HepG2 (cell line): Measurements from ENCODE around the gene GOLGA8B. TPM values are rescaled to one million over a fixed set of nuclear protein-coding genes. Genes with fewer than 3 reads are reported as not detected.

Experiments used
- ATF7-NPFF ChIP-seq: sonication (generic); formaldehyde crosslinking; IDR thresholded peaks from 2 replicates; pipeline ENCODE4 v1.8.1; 2023; ENCODE audit warnings: mild to moderate bottlenecking, low read depth, missing genetic modification reagents, moderate library complexity
- CC2D1A ChIP-seq: sonication (generic); formaldehyde crosslinking; IDR thresholded peaks from 2 replicates; pipeline ENCODE4 v1.8.1; 2023; ENCODE audit warnings: mild to moderate bottlenecking, missing genetic modification reagents
- CHD2 ChIP-seq: IDR thresholded peaks from 2 replicates; pipeline ENCODE4 v1.6.1; 2011; ENCODE audit warnings: low read depth, low read length, improper control_type of control experiment
- ELF1 ChIP-seq: sonication (generic); formaldehyde crosslinking; IDR thresholded peaks from 2 replicates; pipeline ENCODE4 v1.4.0; 2020; ENCODE audit warnings: missing genetic modification reagents
- HDAC1 ChIP-seq: sonication (generic); formaldehyde crosslinking; IDR thresholded peaks from 2 replicates; pipeline ENCODE4 v1.5.1; 2020; ENCODE audit warnings: mild to moderate bottlenecking, missing genetic modification reagents
- HES4 ChIP-seq: sonication (generic); formaldehyde crosslinking; IDR thresholded peaks from 2 replicates; pipeline ENCODE4 v1.9.0; 2021; ENCODE audit warnings: mild to moderate bottlenecking, missing genetic modification reagents, borderline replicate concordance
- KDM1A ChIP-seq: IDR thresholded peaks from 2 replicates; pipeline ENCODE4 v1.6.1; 2016; ENCODE audit warnings: missing compliant biosample characterization
- KDM4B ChIP-seq: sonication (generic); formaldehyde crosslinking; IDR thresholded peaks from 2 replicates; pipeline ENCODE4 v1.4.0; 2020; ENCODE audit warnings: missing genetic modification reagents
- KLF6 ChIP-seq: IDR thresholded peaks from 2 replicates; pipeline ENCODE4 v1.8.0; 2016; ENCODE audit warnings: missing biosample characterization, missing genetic modification reagents
- MED13 ChIP-seq: sonication (generic); formaldehyde crosslinking; IDR thresholded peaks from 2 replicates; pipeline ENCODE4 v1.5.0; 2020; ENCODE audit warnings: missing genetic modification reagents
- PHF20 ChIP-seq: sonication (generic); formaldehyde crosslinking; IDR thresholded peaks from 2 replicates; pipeline ENCODE4 v1.5.0; 2020; ENCODE audit warnings: mild to moderate bottlenecking, missing genetic modification reagents
- SRSF4 ChIP-seq: fragments of 200-400 bp; formaldehyde crosslinking; IDR thresholded peaks from one replicate; pipeline ENCODE4 v1.6.1; 2018; ENCODE audit warnings: mild to moderate bottlenecking, low read depth, low read length, moderate library complexity; ENCODE audit not compliant: poor library complexity, severe bottlenecking
- ZBTB14 ChIP-seq: sonication (generic); formaldehyde crosslinking; IDR thresholded peaks from 2 replicates; pipeline ENCODE4 v1.4.0; 2020; ENCODE audit warnings: missing genetic modification reagents
- ZMYM4 ChIP-seq: sonication (generic); formaldehyde crosslinking; IDR thresholded peaks from 2 replicates; pipeline ENCODE4 v1.8.1; 2023; ENCODE audit warnings: mild to moderate bottlenecking, missing genetic modification reagents
- ZNF12 ChIP-seq: sonication (generic); formaldehyde crosslinking; IDR thresholded peaks from 2 replicates; pipeline ENCODE4 v1.5.0; 2020; ENCODE audit warnings: missing genetic modification reagents
- ZNF235 ChIP-seq: sonication (generic); formaldehyde crosslinking; IDR thresholded peaks from 2 replicates; pipeline ENCODE4 v1.8.1; 2023; ENCODE audit warnings: mild to moderate bottlenecking, missing genetic modification reagents, borderline replicate concordance
- ZNF333 ChIP-seq: sonication (generic); formaldehyde crosslinking; IDR thresholded peaks from 2 replicates; pipeline ENCODE4 v1.4.0; 2020; ENCODE audit warnings: mild to moderate bottlenecking, missing genetic modification reagents, borderline replicate concordance
- ZNF335 ChIP-seq: sonication (generic); formaldehyde crosslinking; IDR thresholded peaks from 2 replicates; pipeline ENCODE4 v1.4.0; 2020; ENCODE audit warnings: missing genetic modification reagents
- ZNF598 ChIP-seq: sonication (generic); formaldehyde crosslinking; IDR thresholded peaks from 2 replicates; pipeline ENCODE4 v1.5.1; 2020; ENCODE audit warnings: mild to moderate bottlenecking, missing genetic modification reagents, borderline replicate concordance
- ZNF605 ChIP-seq: sonication (generic); formaldehyde crosslinking; IDR thresholded peaks from 2 replicates; pipeline ENCODE4 v1.8.0; 2022; ENCODE audit warnings: mild to moderate bottlenecking, missing genetic modification reagents
- ZNF670 ChIP-seq: sonication (generic); formaldehyde crosslinking; IDR thresholded peaks from 2 replicates; pipeline ENCODE4 v1.8.0; 2022; ENCODE audit warnings: mild to moderate bottlenecking, missing genetic modification reagents, borderline replicate concordance
- ZNF747 ChIP-seq: sonication (generic); formaldehyde crosslinking; IDR thresholded peaks from 2 replicates; pipeline ENCODE4 v1.8.1; 2023; ENCODE audit warnings: missing genetic modification reagents, mild to moderate bottlenecking, borderline replicate concordance
- ZNF773 ChIP-seq: sonication (generic); formaldehyde crosslinking; IDR thresholded peaks from 2 replicates; pipeline ENCODE4 v1.4.0; 2020; ENCODE audit warnings: missing genetic modification reagents, borderline replicate concordance
- polyA plus RNA-seq, 8 experiments: library from polyadenylated mRNA; depleted of rRNA in 3 of 8; stranded (reverse) in 7 of 8; unstranded in 1 of 8; fragments of >200 nt; fragmentation: Illumina TruSeq in 4 of 8; extraction: Trizol in 4 of 8; gene quantifications; 2 replicates each; pipeline versions ENCODE4 v1.2.1 to v1.2.3, GENCODE V29; 2011 to 2016; ENCODE audit warnings: low read depth in 4 of 8, missing spikeins in 1 of 8, mixed read lengths in 1 of 8; ENCODE audit not compliant: insufficient read depth in 1 of 8
- total RNA-seq, 5 experiments: library from RNA; depleted of rRNA; stranded (reverse); fragments of >200 nt; fragmentation: Illumina TruSeq; extraction: Trizol; gene quantifications; 2 replicates each; pipeline ENCODE4 v1.2.3, GENCODE V29; 2016; ENCODE audit warnings: low read depth in 1 of 5
- TF ChIP-seq, protein P1 (sequence below): sonication (generic); formaldehyde crosslinking; IDR thresholded peaks from 2 replicates; pipeline ENCODE4 v1.9.0; 2022; ENCODE audit warnings: low read depth, missing genetic modification reagents
- TF ChIP-seq, protein P2 (sequence below): sonication (generic); formaldehyde crosslinking; conservative IDR thresholded peaks from 2 replicates; pipeline ENCODE4 v1.4.0; 2020; ENCODE audit warnings: missing genetic modification reagents

The GOLGA8B gene
- total and polyA plus RNA-seq, 2 of the 13 experiments (the other 11 are each of a cell fraction or from before 2014, with no cell fraction given): 38.8 to 89.0 TPM

GRCh38 chr15:34583399-34584329 lies at the start of gene GOLGA8B (continued):
- TF ChIP-seq HES4 (CRISPR knock-in tag): 0 out of 2 replicates have a peak, but pooled peaks have one; percentile 9
- TF ChIP-seq ATF7-NPFF: no peak
- peak; percentile 79 for TF ChIP-seq ZNF747 (CRISPR knock-in tag)
- TF ChIP-seq ZNF335 (CRISPR knock-in tag): 0 out of 2 replicates have a peak, but pooled peaks have one; percentile 18
- TF ChIP-seq, protein P1, sequence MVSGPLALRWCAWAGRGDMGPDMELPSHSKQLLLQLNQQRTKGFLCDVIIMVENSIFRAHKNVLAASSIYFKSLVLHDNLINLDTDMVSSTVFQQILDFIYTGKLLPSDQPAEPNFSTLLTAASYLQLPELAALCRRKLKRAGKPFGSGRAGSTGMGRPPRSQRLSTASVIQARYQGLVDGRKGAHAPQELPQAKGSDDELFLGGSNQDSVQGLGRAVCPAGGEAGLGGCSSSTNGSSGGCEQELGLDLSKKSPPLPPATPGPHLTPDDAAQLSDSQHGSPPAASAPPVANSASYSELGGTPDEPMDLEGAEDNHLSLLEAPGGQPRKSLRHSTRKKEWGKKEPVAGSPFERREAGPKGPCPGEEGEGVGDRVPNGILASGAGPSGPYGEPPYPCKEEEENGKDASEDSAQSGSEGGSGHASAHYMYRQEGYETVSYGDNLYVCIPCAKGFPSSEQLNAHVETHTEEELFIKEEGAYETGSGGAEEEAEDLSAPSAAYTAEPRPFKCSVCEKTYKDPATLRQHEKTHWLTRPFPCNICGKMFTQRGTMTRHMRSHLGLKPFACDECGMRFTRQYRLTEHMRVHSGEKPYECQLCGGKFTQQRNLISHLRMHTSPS (CRISPR knock-in tag): 0 out of 2 replicates have a peak, but pooled peaks have one; percentile 16
- no peak for TF ChIP-seq KDM4B (CRISPR knock-in tag)
- peak; percentile 38 for TF ChIP-seq ZMYM4 (CRISPR knock-in tag)
- TF ChIP-seq PHF20 (CRISPR knock-in tag): peak; percentile 26; the same call in 1 of the 2 replicates
- TF ChIP-seq, protein P2, sequence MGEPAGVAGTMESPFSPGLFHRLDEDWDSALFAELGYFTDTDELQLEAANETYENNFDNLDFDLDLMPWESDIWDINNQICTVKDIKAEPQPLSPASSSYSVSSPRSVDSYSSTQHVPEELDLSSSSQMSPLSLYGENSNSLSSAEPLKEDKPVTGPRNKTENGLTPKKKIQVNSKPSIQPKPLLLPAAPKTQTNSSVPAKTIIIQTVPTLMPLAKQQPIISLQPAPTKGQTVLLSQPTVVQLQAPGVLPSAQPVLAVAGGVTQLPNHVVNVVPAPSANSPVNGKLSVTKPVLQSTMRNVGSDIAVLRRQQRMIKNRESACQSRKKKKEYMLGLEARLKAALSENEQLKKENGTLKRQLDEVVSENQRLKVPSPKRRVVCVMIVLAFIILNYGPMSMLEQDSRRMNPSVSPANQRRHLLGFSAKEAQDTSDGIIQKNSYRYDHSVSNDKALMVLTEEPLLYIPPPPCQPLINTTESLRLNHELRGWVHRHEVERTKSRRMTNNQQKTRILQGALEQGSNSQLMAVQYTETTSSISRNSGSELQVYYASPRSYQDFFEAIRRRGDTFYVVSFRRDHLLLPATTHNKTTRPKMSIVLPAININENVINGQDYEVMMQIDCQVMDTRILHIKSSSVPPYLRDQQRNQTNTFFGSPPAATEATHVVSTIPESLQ (CRISPR knock-in tag): no peak
- TF ChIP-seq KDM1A (CRISPR knock-in tag): no peak
- peak; percentile 76 for TF ChIP-seq HDAC1 (CRISPR knock-in tag)
- no peak for TF ChIP-seq MED13 (CRISPR knock-in tag)
- TF ChIP-seq ZNF605: peak; percentile 71; the same call in 1 of the 2 replicates
- TF ChIP-seq ZNF670 (CRISPR knock-in tag): peak; percentile 63; the same call in 1 of the 2 replicates
- peak; percentile 80 for TF ChIP-seq ELF1
- TF ChIP-seq KLF6: 0 out of 2 replicates have a peak, but pooled peaks have one; percentile 27
- 0 out of 2 replicates have a peak, but pooled peaks have one; percentile 17 for TF ChIP-seq ZNF235 (CRISPR knock-in tag)
- TF ChIP-seq CHD2: peak; percentile 68
- TF ChIP-seq ZNF333 (CRISPR knock-in tag): peak; percentile 60; the same call in 1 of the 2 replicates
- TF ChIP-seq CC2D1A: no peak
- peak; percentile 75; the same call in 1 of the 2 replicates for TF ChIP-seq ZNF598 (CRISPR knock-in tag)
- TF ChIP-seq ZNF773: 0 out of 2 replicates have a peak, but pooled peaks have one; percentile 17
- no peak for TF ChIP-seq SRSF4
- TF ChIP-seq ZNF12 (CRISPR knock-in tag): no peak
- TF ChIP-seq ZBTB14 (CRISPR knock-in tag): peak; percentile 57; the same call in 1 of the 2 replicates
